PC-3 (cell line): ENCODE results near the gene SLC6A4. TPM values are rescaled to one million over a fixed set of nuclear protein-coding genes. Genes with fewer than 3 reads are reported as not detected.

ENCODE experiments used
- ATAC-seq: fragments of 200-7000 bp; cut with Tn5 transposase; 2 replicates; pipeline ENCODE4 v1.9.1; 2020; ENCODE audit warnings: mild to moderate bottlenecking, moderate library complexity
- BruUV-seq: library from RNA; stranded (reverse); fragments of 400-500 nt; replicated peaks from 2 replicates; lab custom pipeline; 2021; lab: Mats Ljungman, UMichigan
- CTCF ChIA-PET: fragments of 300-600 bp; sonication (Branson Sonifier 250); formaldehyde crosslinking; loops from one replicate; lab custom pipeline; 2022; ENCODE audit warnings: antibody characterized with exemption; lab: Charles Lee
- POLR2A ChIA-PET: fragments of 300-600 bp; sonication (Branson Sonifier 250); formaldehyde crosslinking; loops from one replicate; lab custom pipeline; 2022; ENCODE audit warnings: antibody characterized with exemption; ENCODE audit not compliant: unreplicated experiment; lab: Charles Lee
- DNase-seq: peaks from one replicate; pipeline ENCODE4 v3.0.0-alpha.2; 2015
- H2AFZ ChIP-seq: fragments of 300-600 bp; sonication (generic); 2 replicates; pipeline ENCODE4 v1.6.0; 2016; ENCODE audit warnings: antibody characterized with exemption, low read length
- H3F3A ChIP-seq: fragments of 300-600 bp; sonication (generic); one replicate; pipeline ENCODE4 v1.6.0; 2017; ENCODE audit warnings: antibody characterized with exemption, low read length, control low read depth, mild to moderate bottlenecking; ENCODE audit not compliant: unreplicated experiment
- H3K27ac ChIP-seq: fragments of 300-600 bp; sonication (generic); 2 replicates; pipeline ENCODE4 v1.5.1; 2016; ENCODE audit warnings: mild to moderate bottlenecking, low read length
- H3K27me3 ChIP-seq: fragments of 300-600 bp; sonication (generic); 2 replicates; pipeline ENCODE4 v1.6.1; 2016; ENCODE audit warnings: low read length, mixed read lengths
- H3K36me3 ChIP-seq: fragments of 300-600 bp; sonication (generic); 2 replicates; pipeline ENCODE4 v1.6.1; 2016; ENCODE audit warnings: low read depth, mixed run types, low read length, mixed read lengths
- H3K4me1 ChIP-seq: fragments of 300-600 bp; sonication (generic); 2 replicates; pipeline ENCODE4 v1.5.1; 2016; ENCODE audit warnings: low read length; ENCODE audit not compliant: insufficient read depth
- H3K4me2 ChIP-seq: fragments of 300-600 bp; sonication (generic); 2 replicates; pipeline ENCODE4 v1.6.0; 2016; ENCODE audit warnings: low read length
- H3K4me3 ChIP-seq: fragments of 300-600 bp; sonication (generic); 2 replicates; pipeline ENCODE4 v1.5.1; 2016; ENCODE audit warnings: mild to moderate bottlenecking, low read length, mixed read lengths
- H3K79me2 ChIP-seq: fragments of 300-600 bp; sonication (generic); 2 replicates; pipeline ENCODE4 v1.6.1; 2017; ENCODE audit warnings: low read length, mixed read lengths
- H3K9ac ChIP-seq: fragments of 300-600 bp; sonication (generic); 2 replicates; pipeline ENCODE4 v1.6.0; 2016; ENCODE audit warnings: mild to moderate bottlenecking, low read length
- H3K9me2 ChIP-seq: fragments of 300-600 bp; sonication (generic); replicated peaks from 2 replicates; pipeline ENCODE4 v1.6.1; 2016; ENCODE audit warnings: mixed run types, low read length, mixed read lengths
- H3K9me3 ChIP-seq: fragments of 300-600 bp; sonication (generic); 2 replicates; pipeline ENCODE4 v1.6.1; 2016; ENCODE audit warnings: low read length, mixed read lengths
- H4K20me1 ChIP-seq: fragments of 300-600 bp; sonication (generic); 2 replicates; pipeline ENCODE4 v1.6.1; 2016; ENCODE audit warnings: low read length, mixed read lengths
- CTCF ChIP-seq: fragments of 300-600 bp; sonication (generic); conservative IDR thresholded peaks from 2 replicates; pipeline ENCODE4 v1.5.1; 2017; ENCODE audit warnings: antibody characterized with exemption, low read depth, mild to moderate bottlenecking, low read length
- EZH2 ChIP-seq: fragments of 300-600 bp; sonication (generic); IDR thresholded peaks from one replicate; pipeline ENCODE4 v1.6.1; 2017; ENCODE audit warnings: antibody characterized with exemption, mild to moderate bottlenecking, low read length; ENCODE audit not compliant: unreplicated experiment
- EZH2phosphoT487 ChIP-seq: fragments of 300-600 bp; sonication (generic); IDR thresholded peaks from 2 replicates; pipeline ENCODE4 v1.6.1; 2018; ENCODE audit warnings: mild to moderate bottlenecking, antibody characterized with exemption, low read length, borderline replicate concordance
- intact Hi-C: fragments of 100-400 bp; cut with micrococcal nuclease; formaldehyde crosslinking; loops from 2 replicates; pipeline ENCODE4 v1.9.0; 2023
- total RNA-seq: library from RNA; depleted of rRNA; stranded (reverse); fragments of >200 nt; gene quantifications from 2 replicates; pipeline ENCODE4 v1.2.3, GENCODE V29; 2014

Gene SLC6A4
- total RNA-seq, 1 experiment from 2014 or later, result not detected

- peaks cover 2% of the 10 kb centered on the region; the same call in 1 of the 2 replicates for H3K36me3 ChIP-seq
- H4K20me1 ChIP-seq, result no peaks in the 10 kb centered on the region
- H3K4me3 ChIP-seq, result no peak overlapping the region
- H3F3A ChIP-seq, result no peaks in the 10 kb centered on the region
- no peak overlapping the region for H3K4me2 ChIP-seq
- no peak overlapping the region for H3K27ac ChIP-seq
- BruUV-seq, result no TSS peak
- H3K9ac ChIP-seq, result no peak overlapping the region
- no peaks in the 10 kb centered on the region for H3K79me2 ChIP-seq
- no peaks in the 10 kb centered on the region for H3K9me3 ChIP-seq
- H3K4me1 ChIP-seq, result no peaks in the 10 kb centered on the region
- DNase-seq (peak; percentile 9), ATAC-seq (no peak)
- POLR2A ChIA-PET, result no interaction called here
- CTCF ChIA-PET, result interaction anchor here (0.6 kb wide), 1 partner anchor 173 kb away, joined by 4 read pairs; no protein-coding TSS in a partner anchor
- TF ChIP-seq EZH2 (no peak), CTCF (peak; percentile 44; the same call in 1 of the 2 replicates)
- intact Hi-C loops, result loop anchor here (1.0 kb wide), 1 partner anchor 174 kb away; no protein-coding TSS in a partner anchor
- H2AFZ ChIP-seq, result no peak overlapping the region
- no peaks in the 10 kb centered on the region for H3K9me2 ChIP-seq
- H3K27me3 ChIP-seq, result no peaks in the 10 kb centered on the region
Measured at GRCh38 chr17:30278032-30278431, 42.5 kb upstream of the SLC6A4 start.

- no peak overlapping the region for H3K4me3 ChIP-seq
- no peaks in the 10 kb centered on the region for H3K9me3 ChIP-seq
- H3K9ac ChIP-seq, result no peak overlapping the region
- no TSS peak for BruUV-seq
- intact Hi-C loops, result no loop called here
- H3K27ac ChIP-seq, result no peak overlapping the region
- H3K79me2 ChIP-seq, result no peaks in the 10 kb centered on the region
- TF ChIP-seq EZH2, result no peak
- no peak for TF ChIP-seq CTCF
- no peak for TF ChIP-seq EZH2phosphoT487
- H4K20me1 ChIP-seq, result no peaks in the 10 kb centered on the region
- POLR2A ChIA-PET, result no interaction called here
- no peak overlapping the region for H3K4me2 ChIP-seq
- no peak overlapping the region for H2AFZ ChIP-seq
- peaks cover 19% of the 10 kb centered on the region for H3K36me3 ChIP-seq
- H3F3A ChIP-seq, result no peaks in the 10 kb centered on the region
- H3K4me1 ChIP-seq, result no peaks in the 10 kb centered on the region
- ATAC-seq (no peak), DNase-seq (no peak)
- H3K27me3 ChIP-seq, result no peaks in the 10 kb centered on the region
- H3K9me2 ChIP-seq, result no peaks in the 10 kb centered on the region
- CTCF ChIA-PET, result no interaction called here
Measured at GRCh38 chr17:30275911-30276310, 40.4 kb upstream of the SLC6A4 start.

- no peaks in the 10 kb centered on the region for H3K79me2 ChIP-seq
- no peaks in the 10 kb centered on the region for H3K27me3 ChIP-seq
- intact Hi-C loops, result no loop called here
- H3K4me3 ChIP-seq, result no peak overlapping the region
- ATAC-seq (no peak), DNase-seq (no peak)
- no peaks in the 10 kb centered on the region for H4K20me1 ChIP-seq
- no peak overlapping the region for H2AFZ ChIP-seq
- H3K9me3 ChIP-seq, result no peaks in the 10 kb centered on the region
- BruUV-seq, result no TSS peak
- no peak overlapping the region for H3K9ac ChIP-seq
- no peaks in the 10 kb centered on the region for H3K9me2 ChIP-seq
- H3F3A ChIP-seq, result no peaks in the 10 kb centered on the region
- ChIA-PET CTCF (no interaction called here), POLR2A (no interaction called here)
- H3K4me1 ChIP-seq, result no peaks in the 10 kb centered on the region
- no peak overlapping the region for H3K4me2 ChIP-seq
- TF ChIP-seq CTCF (no peak), EZH2phosphoT487 (no peak), EZH2 (no peak)
- H3K36me3 ChIP-seq, result peaks cover 19% of the 10 kb centered on the region
- H3K27ac ChIP-seq, result no peak overlapping the region
Measured at GRCh38 chr17:30274887-30275286, 39.4 kb upstream of the SLC6A4 start.
